Chondrocyte (in vitro differentiated cells): ENCODE results near the gene PRR18. TPM values are rescaled to one million over a fixed set of nuclear protein-coding genes. Genes with fewer than 3 reads are reported as not detected.

Experiments
- DNase-seq: peaks from one replicate; pipeline ENCODE4 v3.0.0; 2021; ENCODE audit warnings: mixed read lengths, low spot score
- H3K27ac Mint-ChIP-seq: one replicate; pipeline ENCODE4 v1.8.0; 2021; ENCODE audit warnings: mild to moderate bottlenecking, moderate library complexity, mixed read lengths; ENCODE audit not compliant: unreplicated experiment
- H3K27me3 Mint-ChIP-seq: 2 replicates; pipeline ENCODE4 v1.8.0; 2021; ENCODE audit warnings: low read depth, mixed read lengths
- H3K36me3 Mint-ChIP-seq: 2 replicates; pipeline ENCODE4 v1.8.0; 2021; ENCODE audit warnings: low read depth, mixed read lengths
- H3K4me1 Mint-ChIP-seq: 2 replicates; pipeline ENCODE4 v1.8.0; 2021; ENCODE audit warnings: low read depth, mild to moderate bottlenecking, mixed read lengths
- H3K4me3 Mint-ChIP-seq: one replicate; pipeline ENCODE4 v1.8.0; 2021; ENCODE audit warnings: mild to moderate bottlenecking, moderate library complexity, mixed read lengths; ENCODE audit not compliant: unreplicated experiment
- H3K9me3 Mint-ChIP-seq: 2 replicates; pipeline ENCODE4 v1.8.0; 2021; ENCODE audit warnings: low read depth, mixed read lengths
- CTCF ChIP-seq: fragments of 200-600 bp; sonication (generic); IDR thresholded peaks from 2 replicates; pipeline ENCODE4 v1.5.0; 2021; ENCODE audit warnings: antibody characterized with exemption, mild to moderate bottlenecking, moderate library complexity
- total RNA-seq: library from RNA; stranded (reverse); gene quantifications from 3 replicates; pipeline ENCODE4 v1.2.1, GENCODE V29; 2021

Gene PRR18
- total RNA-seq, 1 donor from 2014 or later = 0.70 TPM

GRCh38 chr6:166331503-166332415 lies 23.6 kb upstream of the PRR18 start:
- H3K27ac Mint-ChIP-seq = no peak overlapping the region
- TF ChIP-seq CTCF = no peak
- no peak for DNase-seq
- H3K4me1 Mint-ChIP-seq = peaks cover 23% of the 10 kb centered on the region
- no peaks in the 10 kb centered on the region for H3K27me3 Mint-ChIP-seq
- no peak overlapping the region for H3K4me3 Mint-ChIP-seq
- peaks cover 7% of the 10 kb centered on the region for H3K36me3 Mint-ChIP-seq
- H3K9me3 Mint-ChIP-seq = no peaks in the 10 kb centered on the region

- Mint-ChIP-seq H3K4me3 (peak overlapping the region; percentile 25), H3K4me1 (peaks cover 23% of the 10 kb centered on the region), H3K27me3 (no peaks in the 10 kb centered on the region), H3K9me3 (no peaks in the 10 kb centered on the region), H3K27ac (peak overlapping the region; percentile 12), H3K36me3 (peaks cover 11% of the 10 kb centered on the region)
- no peak for DNase-seq
- peak; percentile 51 for TF ChIP-seq CTCF
These were observed 22.4 kb upstream of the PRR18 start for GRCh38 chr6:166330612-166331011.

GRCh38 chr6:166325383-166326042 lies 17.3 kb upstream of the PRR18 start:
- no peaks in the 10 kb centered on the region for H3K9me3 Mint-ChIP-seq
- peaks cover 1% of the 10 kb centered on the region for H3K4me1 Mint-ChIP-seq
- no peak for DNase-seq
- no peak overlapping the region for H3K4me3 Mint-ChIP-seq
- no peak overlapping the region for H3K27ac Mint-ChIP-seq
- H3K27me3 Mint-ChIP-seq = no peaks in the 10 kb centered on the region
- no peak for TF ChIP-seq CTCF
- H3K36me3 Mint-ChIP-seq = peaks cover 10% of the 10 kb centered on the region

- TF ChIP-seq CTCF = no peak
- H3K27ac Mint-ChIP-seq = no peak overlapping the region
- peaks cover 13% of the 10 kb centered on the region for H3K36me3 Mint-ChIP-seq
- no peak overlapping the region for H3K4me3 Mint-ChIP-seq
- peaks cover 7% of the 10 kb centered on the region for H3K4me1 Mint-ChIP-seq
- no peak for DNase-seq
- no peaks in the 10 kb centered on the region for H3K27me3 Mint-ChIP-seq
- no peaks in the 10 kb centered on the region for H3K9me3 Mint-ChIP-seq
These were observed 15.2 kb upstream of the PRR18 start for GRCh38 chr6:166323395-166323794.
